ENCODE measurements around the gene HMX3. TPM values are rescaled to one million over a fixed set of nuclear protein-coding genes. Genes with fewer than 3 reads are reported as not detected.
A peak's percentile ranks its signal among the peaks of the same experiment; 100 is the strongest.

Gene HMX3
- total and polyA plus RNA-seq, 11 donors: 0.27 TPM; not detected in 10

- H3K36me3 ChIP-seq: no peaks in the 10 kb centered on the region
- peaks cover 0 to 51% (median 31%) of the 10 kb centered on the region in 12 donors for H3K4me1 ChIP-seq
- peak overlapping the region in 11 of 12 donors; percentile 17 to 55 (median 39) for H3K4me3 ChIP-seq
- no peaks in the 10 kb centered on the region for H3K9me3 ChIP-seq
- TF ChIP-seq POLR2A (IDR thresholded peaks at IDR 0.05): no peak
- 1 to 2% (median 2%) methylated on average over 40 to 76 of the region's 76 CpGs for whole genome bisulfite sequencing, 4 donors
- no peak overlapping the region for H3K27ac ChIP-seq
- DNase-seq (no peak), ATAC-seq (no peak)
- intact Hi-C loops (cut with DNase I): loop anchor here in 4 of 10 donors (5.0 to 10.0 kb wide), 2 partner anchors 142 to 145 kb away; partner anchors contain the start of genes ACADSB (in 4 of the 4) and IKZF5 (in 4 of the 4)
- peaks cover 68 to 89% (median 85%) of the 10 kb centered on the region in 9 donors for H3K27me3 ChIP-seq
Measured at GRCh38 chr10:123149568-123150270, 13.9 kb downstream of the HMX3 start.

- TF ChIP-seq CTCF (IDR thresholded peaks at IDR 0.05): no peak
- no peak for TF ChIP-seq POLR2A (IDR thresholded peaks at IDR 0.05)
- WGBS, 4 donors: 4 to 6% (median 5%) methylated on average over 22 to 34 of the region's 34 CpGs
- H3K4me1 ChIP-seq: peaks cover 4 to 58% (median 35%) of the 10 kb centered on the region in 12 donors
- H3K27ac ChIP-seq: no peak overlapping the region
- H3K27me3 ChIP-seq: peaks cover 61 to 82% (median 78%) of the 10 kb centered on the region in 9 donors
- H3K4me3 ChIP-seq: peak overlapping the region in 11 of 12 donors; percentile 17 to 55 (median 39)
- no peaks in the 10 kb centered on the region for H3K9me3 ChIP-seq
- H3K36me3 ChIP-seq: peaks cover 0 to under 1% (median 0%) of the 10 kb centered on the region in 9 donors
- ATAC-seq (no peak), DNase-seq (no peak)
- intact Hi-C loops (cut with DNase I): loop anchor here in 4 of 10 donors (5.0 to 10.0 kb wide), 2 partner anchors 143 to 146 kb away; partner anchors contain the start of genes ACADSB (in 4 of the 4) and IKZF5 (in 4 of the 4)
Measured at GRCh38 chr10:123150271-123150985, 14.7 kb downstream of the HMX3 start.

GRCh38 chr10:123150986-123151736 lies 15.4 kb downstream of the HMX3 start:
- no peak for DNase-seq
- H3K4me1 ChIP-seq: peaks cover 4 to 64% (median 41%) of the 10 kb centered on the region in 12 donors
- H3K27ac ChIP-seq: no peak overlapping the region
- ATAC-seq: no peak
- no peaks in the 10 kb centered on the region for H3K9me3 ChIP-seq
- WGBS, 4 donors: 1 to 5% (median 2%) methylated on average over 22 to 56 of the region's 56 CpGs
- peaks cover 0 to 8% (median 3%) of the 10 kb centered on the region in 9 donors for H3K36me3 ChIP-seq
- no peak for TF ChIP-seq POLR2A (IDR thresholded peaks at IDR 0.05)
- TF ChIP-seq CTCF (IDR thresholded peaks at IDR 0.05): no peak
- intact Hi-C loops (cut with DNase I): loop anchor here in 4 of 10 donors (5.0 to 10.0 kb wide), 2 partner anchors 144 to 146 kb away; partner anchors contain the start of genes ACADSB (in 4 of the 4) and IKZF5 (in 4 of the 4)
- H3K27me3 ChIP-seq: peaks cover 55 to 75% (median 71%) of the 10 kb centered on the region in 9 donors
- H3K4me3 ChIP-seq: peak overlapping the region in 11 of 12 donors; percentile 11 to 51 (median 29)

GRCh38 chr10:123151737-123152135 lies 16.0 kb downstream of the HMX3 start:
- H3K27ac ChIP-seq: no peak overlapping the region
- peaks cover 0 to 14% (median 8%) of the 10 kb centered on the region in 9 donors for H3K36me3 ChIP-seq
- H3K9me3 ChIP-seq: no peaks in the 10 kb centered on the region
- ATAC-seq: no peak
- TF ChIP-seq POLR2A (IDR thresholded peaks at IDR 0.05): no peak
- H3K27me3 ChIP-seq: peaks cover 50 to 69% (median 65%) of the 10 kb centered on the region in 9 donors
- DNase-seq: no peak
- H3K4me3 ChIP-seq: no peak overlapping the region
- peaks cover 4 to 64% (median 42%) of the 10 kb centered on the region in 12 donors for H3K4me1 ChIP-seq
- 19 to 25% (median 22%) methylated on average over 7 of the region's 7 CpGs for WGBS, 4 donors
- intact Hi-C loops (cut with DNase I): loop anchor here in 4 of 10 donors (5.0 to 10.0 kb wide), 2 partner anchors 144 to 147 kb away; partner anchors contain the start of genes ACADSB (in 4 of the 4) and IKZF5 (in 4 of the 4)
